ENCODE results near the gene RPL13.

DNA sequence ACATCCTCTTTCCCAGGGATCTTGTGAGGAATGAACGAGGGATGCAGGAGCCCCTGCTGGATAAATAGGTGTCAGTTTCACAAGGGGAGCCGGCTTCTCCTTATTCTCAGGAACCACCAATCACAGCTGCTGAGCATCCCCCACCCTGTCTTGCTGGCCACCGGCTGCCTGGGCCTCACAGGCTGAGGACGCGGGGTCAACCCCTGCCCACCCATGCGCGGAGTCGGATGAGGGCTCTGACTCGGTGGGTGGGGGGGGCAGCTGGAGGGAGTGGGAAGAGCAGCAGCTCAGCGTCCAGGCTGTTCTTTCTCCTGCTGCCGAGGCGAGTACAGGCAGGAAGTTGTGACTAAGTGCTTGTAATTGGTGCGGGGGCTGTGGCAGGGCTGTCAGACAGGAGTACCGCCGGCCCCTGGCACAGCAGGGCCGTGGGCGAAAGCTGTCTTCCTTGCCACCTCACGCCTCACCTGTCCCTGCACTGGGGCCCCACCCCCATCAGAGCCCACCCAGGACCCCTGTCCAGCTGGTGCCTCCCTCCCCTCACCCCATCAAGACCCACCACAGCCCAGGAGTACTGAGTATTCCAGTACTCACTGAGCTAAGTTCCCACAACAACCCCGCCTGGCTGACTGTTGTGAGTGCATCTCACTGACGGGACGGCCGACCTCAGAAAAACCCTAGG is 41.9 kb downstream of the RPL13 start:
- TF ChIP-seq, protein P1, sequence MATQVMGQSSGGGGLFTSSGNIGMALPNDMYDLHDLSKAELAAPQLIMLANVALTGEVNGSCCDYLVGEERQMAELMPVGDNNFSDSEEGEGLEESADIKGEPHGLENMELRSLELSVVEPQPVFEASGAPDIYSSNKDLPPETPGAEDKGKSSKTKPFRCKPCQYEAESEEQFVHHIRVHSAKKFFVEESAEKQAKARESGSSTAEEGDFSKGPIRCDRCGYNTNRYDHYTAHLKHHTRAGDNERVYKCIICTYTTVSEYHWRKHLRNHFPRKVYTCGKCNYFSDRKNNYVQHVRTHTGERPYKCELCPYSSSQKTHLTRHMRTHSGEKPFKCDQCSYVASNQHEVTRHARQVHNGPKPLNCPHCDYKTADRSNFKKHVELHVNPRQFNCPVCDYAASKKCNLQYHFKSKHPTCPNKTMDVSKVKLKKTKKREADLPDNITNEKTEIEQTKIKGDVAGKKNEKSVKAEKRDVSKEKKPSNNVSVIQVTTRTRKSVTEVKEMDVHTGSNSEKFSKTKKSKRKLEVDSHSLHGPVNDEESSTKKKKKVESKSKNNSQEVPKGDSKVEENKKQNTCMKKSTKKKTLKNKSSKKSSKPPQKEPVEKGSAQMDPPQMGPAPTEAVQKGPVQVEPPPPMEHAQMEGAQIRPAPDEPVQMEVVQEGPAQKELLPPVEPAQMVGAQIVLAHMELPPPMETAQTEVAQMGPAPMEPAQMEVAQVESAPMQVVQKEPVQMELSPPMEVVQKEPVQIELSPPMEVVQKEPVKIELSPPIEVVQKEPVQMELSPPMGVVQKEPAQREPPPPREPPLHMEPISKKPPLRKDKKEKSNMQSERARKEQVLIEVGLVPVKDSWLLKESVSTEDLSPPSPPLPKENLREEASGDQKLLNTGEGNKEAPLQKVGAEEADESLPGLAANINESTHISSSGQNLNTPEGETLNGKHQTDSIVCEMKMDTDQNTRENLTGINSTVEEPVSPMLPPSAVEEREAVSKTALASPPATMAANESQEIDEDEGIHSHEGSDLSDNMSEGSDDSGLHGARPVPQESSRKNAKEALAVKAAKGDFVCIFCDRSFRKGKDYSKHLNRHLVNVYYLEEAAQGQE (tag by site-specific recombination; IDR thresholded peaks at IDR 0.05): no peak
- TF ChIP-seq, protein P2, sequence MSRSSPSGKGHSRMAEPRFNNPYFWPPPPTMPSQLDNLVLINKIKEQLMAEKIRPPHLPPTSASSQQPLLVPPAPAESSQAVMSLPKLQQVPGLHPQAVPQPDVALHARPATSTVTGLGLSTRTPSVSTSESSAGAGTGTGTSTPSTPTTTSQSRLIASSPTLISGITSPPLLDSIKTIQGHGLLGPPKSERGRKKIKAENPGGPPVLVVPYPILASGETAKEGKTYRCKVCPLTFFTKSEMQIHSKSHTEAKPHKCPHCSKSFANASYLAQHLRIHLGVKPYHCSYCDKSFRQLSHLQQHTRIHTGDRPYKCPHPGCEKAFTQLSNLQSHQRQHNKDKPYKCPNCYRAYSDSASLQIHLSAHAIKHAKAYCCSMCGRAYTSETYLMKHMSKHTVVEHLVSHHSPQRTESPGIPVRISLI (tag by site-specific recombination; IDR thresholded peaks at IDR 0.05): no peak
- TF ChIP-seq, protein P3, sequence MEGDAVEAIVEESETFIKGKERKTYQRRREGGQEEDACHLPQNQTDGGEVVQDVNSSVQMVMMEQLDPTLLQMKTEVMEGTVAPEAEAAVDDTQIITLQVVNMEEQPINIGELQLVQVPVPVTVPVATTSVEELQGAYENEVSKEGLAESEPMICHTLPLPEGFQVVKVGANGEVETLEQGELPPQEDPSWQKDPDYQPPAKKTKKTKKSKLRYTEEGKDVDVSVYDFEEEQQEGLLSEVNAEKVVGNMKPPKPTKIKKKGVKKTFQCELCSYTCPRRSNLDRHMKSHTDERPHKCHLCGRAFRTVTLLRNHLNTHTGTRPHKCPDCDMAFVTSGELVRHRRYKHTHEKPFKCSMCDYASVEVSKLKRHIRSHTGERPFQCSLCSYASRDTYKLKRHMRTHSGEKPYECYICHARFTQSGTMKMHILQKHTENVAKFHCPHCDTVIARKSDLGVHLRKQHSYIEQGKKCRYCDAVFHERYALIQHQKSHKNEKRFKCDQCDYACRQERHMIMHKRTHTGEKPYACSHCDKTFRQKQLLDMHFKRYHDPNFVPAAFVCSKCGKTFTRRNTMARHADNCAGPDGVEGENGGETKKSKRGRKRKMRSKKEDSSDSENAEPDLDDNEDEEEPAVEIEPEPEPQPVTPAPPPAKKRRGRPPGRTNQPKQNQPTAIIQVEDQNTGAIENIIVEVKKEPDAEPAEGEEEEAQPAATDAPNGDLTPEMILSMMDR (tag by site-specific recombination; IDR thresholded peaks at IDR 0.05): no peak
- TF ChIP-seq ZNF350 (tag by site-specific recombination; IDR thresholded peaks at IDR 0.05) (no peak), ZFP69B (tag by site-specific recombination; IDR thresholded peaks at IDR 0.05) (no peak), ZBTB21 (tag by site-specific recombination; IDR thresholded peaks at IDR 0.05) (no peak), ZNF670 (tag by site-specific recombination; IDR thresholded peaks at IDR 0.05; ENCODE audit: low read depth) (no peak), ZNF658 (tag by site-specific recombination; IDR thresholded peaks at IDR 0.05) (no peak), ZNF501 (tag by site-specific recombination; IDR thresholded peaks at IDR 0.05) (no peak), HOXC10 (CRISPR knock-in tag; IDR thresholded peaks at IDR 0.05) (no peak), ZNF514 (tag by site-specific recombination; IDR thresholded peaks at IDR 0.05) (no peak), REPIN1 (tag by site-specific recombination; IDR thresholded peaks at IDR 0.05; ENCODE audit: low read depth) (no peak)
- TF ChIP-seq, protein P4, sequence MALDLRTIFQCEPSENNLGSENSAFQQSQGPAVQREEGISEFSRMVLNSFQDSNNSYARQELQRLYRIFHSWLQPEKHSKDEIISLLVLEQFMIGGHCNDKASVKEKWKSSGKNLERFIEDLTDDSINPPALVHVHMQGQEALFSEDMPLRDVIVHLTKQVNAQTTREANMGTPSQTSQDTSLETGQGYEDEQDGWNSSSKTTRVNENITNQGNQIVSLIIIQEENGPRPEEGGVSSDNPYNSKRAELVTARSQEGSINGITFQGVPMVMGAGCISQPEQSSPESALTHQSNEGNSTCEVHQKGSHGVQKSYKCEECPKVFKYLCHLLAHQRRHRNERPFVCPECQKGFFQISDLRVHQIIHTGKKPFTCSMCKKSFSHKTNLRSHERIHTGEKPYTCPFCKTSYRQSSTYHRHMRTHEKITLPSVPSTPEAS (tag by site-specific recombination; IDR thresholded peaks at IDR 0.05): no peak
- TF ChIP-seq, protein P5, sequence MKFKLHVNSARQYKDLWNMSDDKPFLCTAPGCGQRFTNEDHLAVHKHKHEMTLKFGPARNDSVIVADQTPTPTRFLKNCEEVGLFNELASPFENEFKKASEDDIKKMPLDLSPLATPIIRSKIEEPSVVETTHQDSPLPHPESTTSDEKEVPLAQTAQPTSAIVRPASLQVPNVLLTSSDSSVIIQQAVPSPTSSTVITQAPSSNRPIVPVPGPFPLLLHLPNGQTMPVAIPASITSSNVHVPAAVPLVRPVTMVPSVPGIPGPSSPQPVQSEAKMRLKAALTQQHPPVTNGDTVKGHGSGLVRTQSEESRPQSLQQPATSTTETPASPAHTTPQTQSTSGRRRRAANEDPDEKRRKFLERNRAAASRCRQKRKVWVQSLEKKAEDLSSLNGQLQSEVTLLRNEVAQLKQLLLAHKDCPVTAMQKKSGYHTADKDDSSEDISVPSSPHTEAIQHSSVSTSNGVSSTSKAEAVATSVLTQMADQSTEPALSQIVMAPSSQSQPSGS (tag by site-specific recombination; IDR thresholded peaks at IDR 0.05; ENCODE audit: low read depth): no peak
